Measurements from ENCODE around the gene DIS3L2. TPM values are rescaled to one million over a fixed set of nuclear protein-coding genes. Genes with fewer than 3 reads are reported as not detected.
"Not testable (repeated sequence)": the region's sequence is repeated elsewhere in the genome, so short reads cannot be mapped to it uniquely, and the experiment has no call there.

DIS3L2 gene
- polyA plus RNA-seq, 3 donors from 2014 or later = 7.6 to 22.5 (median 8.1) TPM

GRCh38 chr2:232024457-232024856, 62.9 kb downstream of the DIS3L2 start:
- no peaks in the 10 kb centered on the region for H3K9me3 Mint-ChIP-seq
- H3K27me3 Mint-ChIP-seq (ENCODE audit: low read depth in 3 of 3) = no peaks in the 10 kb centered on the region
- H3K27ac Mint-ChIP-seq = no peak overlapping the region
- DNase-seq = no peak
- peaks cover 12 to 27% of the 10 kb centered on the region in 2 donors for H3K4me1 Mint-ChIP-seq
- no peak overlapping the region for H3K4me3 Mint-ChIP-seq
- peaks cover 9 to 28% (median 10%) of the 10 kb centered on the region in 3 donors for H3K36me3 Mint-ChIP-seq

GRCh38 chr2:232026910-232027309, 65.4 kb downstream of the DIS3L2 start:
- no peaks in the 10 kb centered on the region for H3K27me3 Mint-ChIP-seq (ENCODE audit: low read depth in 3 of 3)
- no peak for DNase-seq
- no peak overlapping the region for H3K4me3 Mint-ChIP-seq
- H3K36me3 Mint-ChIP-seq = peaks cover 24 to 48% (median 29%) of the 10 kb centered on the region in 3 donors
- H3K9me3 Mint-ChIP-seq = no peaks in the 10 kb centered on the region
- peaks cover 12 to 30% of the 10 kb centered on the region in 2 donors for H3K4me1 Mint-ChIP-seq
- H3K27ac Mint-ChIP-seq = no peak overlapping the region

DNA sequence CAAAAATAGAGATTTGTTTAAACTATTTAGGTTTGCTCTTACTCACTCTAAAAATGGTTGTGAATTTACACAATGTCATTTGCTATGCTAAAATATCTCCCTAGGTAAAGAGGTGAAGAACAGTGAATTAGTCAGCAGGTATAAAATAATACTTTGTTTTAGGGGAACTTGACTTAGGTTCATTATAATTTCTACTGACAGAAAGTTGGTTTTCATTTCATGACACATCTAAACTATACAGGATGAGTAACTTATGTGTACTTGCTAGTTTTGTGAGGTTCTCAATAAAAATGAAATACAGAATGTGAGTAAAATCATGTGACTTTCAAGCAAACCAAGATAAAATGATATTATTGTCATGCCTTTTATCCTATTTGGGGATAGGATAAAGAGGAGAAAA, 66.0 kb downstream of the DIS3L2 start:
- peaks cover 30 to 54% (median 31%) of the 10 kb centered on the region in 3 donors for H3K36me3 Mint-ChIP-seq
- no peak for DNase-seq
- no peaks in the 10 kb centered on the region for H3K9me3 Mint-ChIP-seq
- peak overlapping the region in 1 of 6 donors; percentile 34 for H3K27ac Mint-ChIP-seq
- no peak overlapping the region for H3K4me3 Mint-ChIP-seq
- H3K4me1 Mint-ChIP-seq = peaks cover 12 to 30% of the 10 kb centered on the region in 2 donors
- no peaks in the 10 kb centered on the region for H3K27me3 Mint-ChIP-seq (ENCODE audit: low read depth in 3 of 3)

GRCh38 chr2:232028071-232028470, 66.6 kb downstream of the DIS3L2 start:
- Mint-ChIP-seq H3K9me3 (no peaks in the 10 kb centered on the region), H3K36me3 (peaks cover 28 to 48% (median 34%) of the 10 kb centered on the region in 3 donors), H3K4me3 (no peak overlapping the region), H3K27me3 (ENCODE audit: low read depth in 3 of 3) (no peaks in the 10 kb centered on the region), H3K4me1 (peaks cover 12 to 32% of the 10 kb centered on the region in 2 donors), H3K27ac (no peak overlapping the region)
- DNase-seq = no peak

DNA sequence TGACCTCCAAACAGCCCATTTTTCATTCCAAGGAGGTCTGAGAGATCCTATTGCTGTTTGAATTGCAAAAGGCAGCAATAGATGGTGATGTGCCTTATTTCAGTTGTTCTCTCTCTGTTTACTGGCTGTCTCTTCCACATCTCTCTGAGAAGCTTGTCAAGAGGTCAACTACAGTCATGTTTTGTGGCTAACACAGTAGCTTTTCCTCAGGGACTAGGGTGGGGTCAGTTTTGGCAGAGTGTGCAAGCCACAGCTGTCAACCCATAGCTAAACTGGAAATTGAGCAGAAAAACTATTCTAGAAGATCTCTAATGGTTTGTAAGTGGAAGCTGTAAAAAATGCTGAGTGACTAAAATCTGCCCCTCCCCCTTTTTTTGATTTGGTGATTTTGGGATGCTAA, 67.1 kb downstream of the DIS3L2 start:
- Mint-ChIP-seq H3K4me3 (no peak overlapping the region), H3K4me1 (peaks cover 12 to 38% of the 10 kb centered on the region in 2 donors), H3K27me3 (ENCODE audit: low read depth in 3 of 3) (no peaks in the 10 kb centered on the region), H3K27ac (peak overlapping the region in 2 of 6 donors; percentile 31 to 55), H3K9me3 (no peaks in the 10 kb centered on the region), H3K36me3 (peaks cover 32 to 43% (median 39%) of the 10 kb centered on the region in 3 donors)
- no peak for DNase-seq

DNA sequence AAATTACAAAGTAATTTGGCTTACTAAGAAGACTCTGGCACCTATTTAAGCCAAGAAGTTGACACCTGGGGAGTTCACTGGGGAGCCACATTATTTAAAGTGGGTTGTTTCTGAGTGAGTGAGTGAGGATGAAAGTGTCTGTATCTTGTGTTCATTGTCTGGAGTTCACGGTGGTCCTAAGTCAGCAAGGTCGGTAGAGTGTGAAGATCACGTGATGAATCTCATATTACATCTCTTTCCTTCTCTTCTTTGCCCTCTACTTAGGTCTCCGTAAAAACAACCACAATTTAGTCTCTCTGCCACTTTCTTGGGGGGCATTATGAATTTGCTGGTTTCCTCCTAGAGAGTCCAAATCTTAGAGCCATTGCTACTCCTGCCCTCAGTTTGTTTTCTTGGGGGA, 67.8 kb downstream of the DIS3L2 start:
- H3K9me3 Mint-ChIP-seq = no peaks in the 10 kb centered on the region
- DNase-seq = no peak
- H3K4me3 Mint-ChIP-seq = no peak overlapping the region
- H3K36me3 Mint-ChIP-seq = peaks cover 39 to 45% (median 44%) of the 10 kb centered on the region in 3 donors
- H3K27me3 Mint-ChIP-seq (ENCODE audit: low read depth in 3 of 3) = no peaks in the 10 kb centered on the region
- H3K4me1 Mint-ChIP-seq = peaks cover 12 to 45% of the 10 kb centered on the region in 2 donors
- H3K27ac Mint-ChIP-seq = peak overlapping the region in 2 of 6 donors; percentile 31 to 43

GRCh38 chr2:232030229-232030628, 68.7 kb downstream of the DIS3L2 start:
- Mint-ChIP-seq H3K36me3 (peaks cover 41 to 50% (median 49%) of the 10 kb centered on the region in 3 donors), H3K27ac (no peak overlapping the region), H3K4me1 (peaks cover 15 to 54% of the 10 kb centered on the region in 2 donors), H3K9me3 (peaks cover 0 to under 1% (median 0%) of the 10 kb centered on the region in 6 donors), H3K4me3 (no peak overlapping the region), H3K27me3 (ENCODE audit: low read depth in 3 of 3) (no peaks in the 10 kb centered on the region)
- DNase-seq = no peak

DNA sequence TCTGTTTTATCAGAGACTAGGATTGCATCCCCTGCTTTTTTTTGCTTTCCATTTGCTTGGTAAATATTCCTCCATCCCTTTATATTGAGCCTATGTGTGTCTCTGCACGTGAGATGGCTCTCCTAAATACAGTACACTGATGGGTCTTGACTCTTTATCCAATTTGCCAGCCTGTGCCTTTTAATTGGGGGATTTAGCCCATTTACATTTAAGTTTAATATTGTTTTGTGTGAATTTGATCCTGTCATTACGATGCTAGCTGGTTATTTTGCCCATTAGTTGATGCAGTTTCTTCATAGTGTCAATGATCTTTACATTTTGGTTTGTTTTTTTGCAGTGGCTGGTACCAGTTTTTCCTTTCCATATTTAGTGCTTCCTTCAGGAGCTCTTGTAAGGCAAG, 73.8 kb downstream of the DIS3L2 start:
- not testable (repeated sequence) for DNase-seq; H3K27me3 Mint-ChIP-seq (ENCODE audit: low read depth in 3 of 3); H3K27ac Mint-ChIP-seq; H3K4me3 Mint-ChIP-seq
- H3K4me1 Mint-ChIP-seq = peaks cover 24 to 52% of the 10 kb centered on the region in 2 donors
- H3K9me3 Mint-ChIP-seq = peaks cover 0 to 10% (median 0%) of the 10 kb centered on the region in 6 donors
- peaks cover 50 to 52% (median 50%) of the 10 kb centered on the region in 3 donors for H3K36me3 Mint-ChIP-seq

- not testable (repeated sequence) for H3K27me3 Mint-ChIP-seq (ENCODE audit: low read depth in 3 of 3); H3K27ac Mint-ChIP-seq; H3K4me3 Mint-ChIP-seq; DNase-seq
- Mint-ChIP-seq H3K36me3 (peaks cover 37 to 42% (median 42%) of the 10 kb centered on the region in 3 donors), H3K9me3 (peaks cover 0 to 10% (median 0%) of the 10 kb centered on the region in 6 donors), H3K4me1 (peaks cover 26 to 52% of the 10 kb centered on the region in 2 donors)
These were observed 75.4 kb downstream of the DIS3L2 start for GRCh38 chr2:232036876-232037275.

DNA sequence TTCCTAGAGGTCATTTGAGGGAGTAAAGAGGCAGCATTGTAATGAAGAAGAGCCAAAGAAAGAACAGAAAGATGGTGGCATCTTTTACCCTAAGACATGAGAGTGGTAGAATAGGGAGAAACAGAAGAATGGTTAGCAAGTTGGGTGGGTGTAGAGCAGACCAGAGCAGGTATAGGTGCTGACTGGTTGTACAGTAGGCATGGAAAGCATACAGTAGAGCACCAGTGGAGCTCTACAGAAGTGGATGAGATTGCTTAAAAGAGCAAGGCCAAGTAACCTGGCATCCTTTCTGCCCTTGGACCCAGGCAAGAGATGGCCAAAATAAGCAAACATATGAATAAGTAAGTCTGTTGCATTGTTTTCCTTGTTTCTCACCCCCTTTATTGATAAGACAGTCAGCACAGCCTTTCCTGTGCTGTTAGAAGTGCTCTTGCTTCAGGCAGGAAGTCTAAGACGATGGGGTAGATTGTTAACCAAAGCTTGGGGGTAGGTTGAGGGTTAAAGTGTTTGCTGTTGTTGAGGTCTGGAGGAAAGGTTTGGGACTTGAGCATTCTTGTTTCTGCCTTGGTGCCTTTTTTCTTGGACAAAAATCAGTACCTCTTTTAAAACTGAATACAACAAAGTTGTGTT, 76.9 kb downstream of the DIS3L2 start:
- Mint-ChIP-seq H3K27ac (peak overlapping the region in 3 of 6 donors; percentile 0 to 22 (median 3)), H3K27me3 (ENCODE audit: low read depth in 3 of 3) (no peaks in the 10 kb centered on the region), H3K36me3 (peaks cover 29 to 35% (median 29%) of the 10 kb centered on the region in 3 donors), H3K4me3 (peak overlapping the region in 1 of 5 donors; percentile 3), H3K4me1 (peaks cover 31 to 59% of the 10 kb centered on the region in 2 donors), H3K9me3 (peaks cover 0 to 10% (median 0%) of the 10 kb centered on the region in 6 donors)
- DNase-seq = no peak

DNA sequence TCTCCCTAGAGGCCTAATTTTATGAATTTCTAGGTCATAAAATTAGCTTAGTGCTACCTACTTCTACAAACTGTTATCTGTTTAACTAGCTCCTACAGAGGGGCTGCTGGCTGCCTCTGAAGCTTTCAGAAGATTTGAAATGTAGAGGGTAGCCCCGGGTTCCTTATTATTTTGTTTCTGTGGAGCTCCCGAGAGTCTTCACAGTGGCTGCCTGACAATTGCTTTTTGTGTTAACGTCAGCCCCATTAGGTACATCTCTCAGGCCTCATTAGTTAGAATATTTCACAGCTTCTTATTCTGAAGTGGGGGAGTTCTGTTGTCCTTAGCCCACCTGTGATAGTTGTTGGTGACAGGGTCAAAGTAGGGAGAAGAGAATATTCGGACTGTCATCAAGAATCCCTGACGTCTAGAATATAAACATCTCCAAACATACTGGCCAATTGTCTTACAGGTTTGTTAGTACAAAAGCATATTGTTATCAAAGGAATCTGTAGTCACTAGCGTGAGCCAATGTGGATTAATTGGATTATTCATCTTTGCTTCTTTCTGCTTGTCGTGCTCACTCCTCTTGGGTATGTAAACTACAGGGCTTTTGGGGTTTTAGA, 77.5 kb downstream of the DIS3L2 start:
- Mint-ChIP-seq H3K4me3 (no peak overlapping the region), H3K4me1 (peaks cover 34 to 59% of the 10 kb centered on the region in 2 donors), H3K36me3 (peaks cover 23 to 35% (median 25%) of the 10 kb centered on the region in 3 donors), H3K27ac (no peak overlapping the region), H3K9me3 (peaks cover 0 to 10% (median 0%) of the 10 kb centered on the region in 6 donors), H3K27me3 (ENCODE audit: low read depth in 3 of 3) (no peaks in the 10 kb centered on the region)
- DNase-seq = no peak

- Mint-ChIP-seq H3K27me3 (ENCODE audit: low read depth in 3 of 3) (peaks cover 0 to 2% (median 0%) of the 10 kb centered on the region in 3 donors), H3K4me1 (peaks cover 22 to 32% of the 10 kb centered on the region in 2 donors), H3K9me3 (no peaks in the 10 kb centered on the region), H3K27ac (no peak overlapping the region), H3K4me3 (no peak overlapping the region), H3K36me3 (peaks cover 7 to 12% (median 10%) of the 10 kb centered on the region in 3 donors)
- no peak for DNase-seq
These were observed 81.5 kb downstream of the DIS3L2 start for GRCh38 chr2:232042911-232043574.

- H3K4me3 Mint-ChIP-seq = no peak overlapping the region
- no peak overlapping the region for H3K27ac Mint-ChIP-seq
- peaks cover 7 to 11% (median 9%) of the 10 kb centered on the region in 3 donors for H3K36me3 Mint-ChIP-seq
- no peaks in the 10 kb centered on the region for H3K9me3 Mint-ChIP-seq
- DNase-seq = no peak
- H3K4me1 Mint-ChIP-seq = peaks cover 13 to 23% of the 10 kb centered on the region in 2 donors
- peaks cover 0 to 2% (median 0%) of the 10 kb centered on the region in 3 donors for H3K27me3 Mint-ChIP-seq (ENCODE audit: low read depth in 3 of 3)
These were observed 82.5 kb downstream of the DIS3L2 start for GRCh38 chr2:232043966-232044365.

GRCh38 chr2:232049350-232049749, 87.8 kb downstream of the DIS3L2 start:
- Mint-ChIP-seq H3K4me1 (peaks cover 0 to 2% of the 10 kb centered on the region in 2 donors), H3K4me3 (no peak overlapping the region), H3K27me3 (ENCODE audit: low read depth in 3 of 3) (peaks cover 0 to 2% (median 0%) of the 10 kb centered on the region in 3 donors), H3K27ac (no peak overlapping the region), H3K36me3 (peaks cover 7 to 9% (median 8%) of the 10 kb centered on the region in 3 donors), H3K9me3 (no peaks in the 10 kb centered on the region)
- DNase-seq = no peak
